ENCODE measurements around the gene OR10A5. TPM values are rescaled to one million over a fixed set of nuclear protein-coding genes. Genes with fewer than 3 reads are reported as not detected.
"Not testable (repeated sequence)": the region's sequence is repeated elsewhere in the genome, so short reads cannot be mapped to it uniquely, and the experiment has no call there.

OR10A5 gene, protein sequence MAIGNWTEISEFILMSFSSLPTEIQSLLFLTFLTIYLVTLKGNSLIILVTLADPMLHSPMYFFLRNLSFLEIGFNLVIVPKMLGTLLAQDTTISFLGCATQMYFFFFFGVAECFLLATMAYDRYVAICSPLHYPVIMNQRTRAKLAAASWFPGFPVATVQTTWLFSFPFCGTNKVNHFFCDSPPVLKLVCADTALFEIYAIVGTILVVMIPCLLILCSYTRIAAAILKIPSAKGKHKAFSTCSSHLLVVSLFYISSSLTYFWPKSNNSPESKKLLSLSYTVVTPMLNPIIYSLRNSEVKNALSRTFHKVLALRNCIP
- not detected for total RNA-seq
- long read RNA-seq = 0 reads

DNA sequence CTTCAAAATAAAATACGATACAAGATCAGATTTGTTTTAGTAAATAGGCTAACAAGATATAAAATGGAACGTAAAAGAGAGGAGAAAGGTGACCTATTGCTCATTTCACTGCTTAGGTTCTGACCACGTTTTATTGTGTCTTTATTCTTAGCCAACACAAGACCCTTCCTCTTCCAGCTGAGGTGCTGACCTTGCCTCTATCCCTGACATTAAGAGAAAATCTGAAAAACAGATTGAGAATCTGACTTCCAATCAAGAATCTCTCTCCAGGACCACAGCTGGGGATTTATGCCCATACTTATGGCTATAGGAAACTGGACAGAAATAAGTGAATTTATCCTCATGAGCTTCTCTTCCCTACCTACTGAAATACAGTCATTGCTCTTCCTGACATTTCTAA is at the start of gene OR10A5:
OR10A5 (plus strand) TSS at position 301 of the 400 bp plus-strand sequence; CDS start at position 301, 0 bp downstream.
- no peak for DNase-seq (ENCODE audit: low spot score)

DNA sequence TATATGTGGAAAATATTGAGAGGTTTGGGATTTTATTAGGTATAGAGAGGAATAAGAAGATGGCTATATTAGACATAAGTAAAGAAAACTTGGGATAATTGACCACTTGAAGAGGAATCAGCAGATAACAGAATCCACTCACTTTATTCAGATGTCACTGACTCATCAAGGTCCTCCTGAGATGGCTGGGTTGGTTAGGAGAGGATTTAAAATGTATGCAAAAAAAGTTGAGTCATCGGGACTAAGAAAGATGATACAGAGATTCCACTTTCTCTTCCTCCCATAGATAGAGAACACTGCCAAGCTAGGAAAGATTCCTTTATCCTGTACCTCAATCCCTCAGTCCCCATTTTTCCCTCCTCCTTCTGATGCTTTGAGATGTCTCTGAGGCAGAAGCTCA is 46.1 kb upstream of the OR10A5 start, which contains the start of gene OR6A2:
OR6A2 (minus strand) TSS at position 288 of the 400 bp plus-strand sequence. CDS start 3,981 bp downstream, outside the sequence.
- DNase-seq (ENCODE audit: low spot score) = no peak

DNA sequence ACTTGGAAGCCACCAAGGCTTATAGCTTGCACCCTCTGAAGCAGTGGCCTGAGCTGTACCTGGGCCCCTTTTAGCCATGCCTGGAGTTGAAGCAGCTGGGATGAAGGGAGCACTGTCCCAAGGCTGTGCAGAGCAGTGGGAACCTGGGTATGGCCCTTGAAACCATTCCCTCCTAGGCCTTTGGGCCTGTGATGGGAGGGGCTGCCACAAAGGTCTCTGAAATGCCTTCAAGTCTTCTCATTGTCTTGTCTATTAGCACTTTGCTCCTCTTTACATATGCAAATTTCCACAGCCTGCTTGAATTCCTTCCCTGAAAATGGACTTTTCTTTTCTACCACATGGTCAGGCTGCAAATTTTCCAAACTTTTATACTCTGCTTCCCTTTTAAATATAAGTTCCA is 44.4 kb upstream of the OR10A5 start:
- DNase-seq (ENCODE audit: low spot score) = not testable (repeated sequence)

DNA sequence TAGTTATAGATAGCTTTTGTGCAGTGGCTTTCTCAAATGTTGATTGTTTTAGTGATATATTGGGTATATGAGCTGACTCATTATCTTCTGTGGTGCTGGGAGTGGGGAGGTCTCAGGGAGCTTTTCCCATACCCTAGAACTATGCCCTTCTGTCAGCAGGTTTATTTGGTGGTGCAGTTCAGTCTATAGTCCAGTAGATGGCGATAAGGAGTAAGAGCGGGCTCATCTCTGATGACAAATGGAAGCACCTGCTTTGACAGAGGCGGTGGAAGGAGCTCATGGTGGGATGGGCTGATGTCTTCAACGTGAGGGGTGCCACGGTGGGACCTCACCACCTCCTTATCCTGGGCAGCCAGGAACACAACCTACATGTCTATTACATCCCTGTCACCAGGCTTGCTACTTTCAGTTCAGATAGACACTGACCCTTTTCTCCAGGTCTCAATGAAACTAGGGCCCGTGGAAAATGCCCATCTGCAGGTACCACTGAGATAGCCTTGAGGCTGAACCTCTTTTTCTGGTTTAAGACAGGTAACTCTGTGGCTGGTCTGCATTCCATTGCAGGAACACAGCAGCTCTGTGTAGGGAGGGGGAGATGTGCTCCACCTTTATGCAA is 33.0 kb upstream of the OR10A5 start:
- no peak for DNase-seq (ENCODE audit: low spot score)

DNA sequence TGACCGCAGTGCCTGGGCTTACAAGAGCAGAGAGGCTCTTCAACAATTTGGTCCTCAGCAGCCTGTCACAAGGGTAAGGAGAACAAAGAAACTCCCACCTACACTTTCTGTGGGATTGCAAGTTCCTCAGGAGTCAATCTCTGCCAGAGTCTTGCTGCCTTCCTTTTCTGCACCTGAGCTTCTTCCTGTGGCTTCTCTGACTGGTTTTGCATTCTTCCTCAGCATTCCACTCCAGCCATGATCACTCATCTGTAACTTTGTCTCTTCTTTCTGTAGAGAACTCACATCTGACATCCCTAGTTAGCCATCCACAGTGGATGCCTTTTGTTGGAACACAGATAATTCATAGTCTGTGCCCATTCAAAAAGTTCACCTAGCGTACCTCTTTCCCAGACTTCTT is 31.8 kb upstream of the OR10A5 start:
- no peak for DNase-seq (ENCODE audit: low spot score)

DNA sequence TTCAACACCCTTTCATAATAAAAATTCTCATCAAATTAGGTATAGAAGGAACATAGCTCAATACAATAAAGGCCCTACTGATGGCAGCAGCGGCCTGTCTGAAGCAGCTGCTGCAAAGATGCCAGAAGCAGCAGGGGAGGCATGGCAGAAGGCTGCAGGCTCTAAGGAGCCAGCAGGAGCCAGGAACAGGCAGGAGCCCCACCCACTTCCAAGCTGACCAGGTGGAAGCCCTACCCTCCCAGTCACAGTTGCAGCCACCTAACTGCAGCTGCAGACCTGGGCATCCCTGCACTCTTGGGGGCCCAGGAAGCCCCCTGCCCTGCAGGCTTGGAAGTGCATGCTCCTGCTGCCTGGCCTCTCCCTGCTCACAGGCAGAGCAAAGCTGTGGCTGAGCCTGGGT is 27.8 kb upstream of the OR10A5 start:
- DNase-seq (ENCODE audit: low spot score) = no peak

DNA sequence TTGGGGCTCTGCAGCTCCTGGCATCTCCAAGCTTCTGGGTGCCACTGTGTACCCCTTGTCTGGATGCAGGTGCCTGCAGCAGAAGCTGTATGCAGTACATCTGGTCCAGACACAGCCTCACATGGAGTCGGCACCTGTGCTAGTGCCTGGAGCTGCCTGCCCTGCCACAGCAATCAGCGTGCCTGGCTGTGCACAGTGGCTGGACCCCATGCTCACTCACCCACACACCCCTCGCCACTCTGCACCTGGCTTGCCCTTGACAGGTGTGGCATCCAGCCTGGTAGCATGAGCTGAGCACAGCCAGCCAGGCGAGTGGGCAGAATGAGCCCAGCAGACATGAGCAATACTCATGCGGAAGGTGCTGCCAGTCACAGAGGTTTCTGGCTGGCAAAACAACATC is 26.5 kb upstream of the OR10A5 start:
- DNase-seq (ENCODE audit: low spot score) = no peak

DNA sequence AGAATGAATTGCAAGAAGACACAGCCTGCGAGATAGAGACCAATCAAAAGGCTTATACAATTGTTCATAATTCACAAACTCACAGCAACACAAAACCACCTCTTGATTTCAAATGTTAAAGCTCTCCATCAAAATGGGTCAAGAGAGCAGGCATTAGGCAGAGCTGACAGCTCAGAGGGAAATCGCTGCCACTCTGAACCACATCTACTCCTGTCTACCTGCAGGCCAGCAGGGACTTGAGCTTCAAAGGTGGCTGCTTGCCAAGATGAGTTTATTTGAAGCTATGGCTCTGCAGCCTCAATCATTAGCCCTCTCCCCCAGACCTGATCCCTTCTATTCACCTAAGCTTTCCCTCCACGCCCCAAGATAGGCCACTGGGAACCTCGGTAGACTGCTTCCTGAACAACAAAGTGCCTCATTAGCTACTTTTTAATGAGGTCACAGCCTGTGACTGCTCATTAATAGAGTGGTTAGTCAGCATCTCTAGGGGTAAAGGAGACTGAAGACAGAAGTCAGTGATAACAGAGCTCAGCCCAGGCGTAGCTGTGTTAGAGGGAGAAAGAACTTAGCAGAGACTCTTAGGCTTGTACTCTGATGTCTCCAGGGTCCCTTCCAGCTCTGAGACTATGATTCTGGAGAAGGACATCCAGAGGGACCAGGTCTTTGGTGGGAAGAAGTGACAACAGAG is 21.2 kb upstream of the OR10A5 start:
- no peak for DNase-seq (ENCODE audit: low spot score)

DNA sequence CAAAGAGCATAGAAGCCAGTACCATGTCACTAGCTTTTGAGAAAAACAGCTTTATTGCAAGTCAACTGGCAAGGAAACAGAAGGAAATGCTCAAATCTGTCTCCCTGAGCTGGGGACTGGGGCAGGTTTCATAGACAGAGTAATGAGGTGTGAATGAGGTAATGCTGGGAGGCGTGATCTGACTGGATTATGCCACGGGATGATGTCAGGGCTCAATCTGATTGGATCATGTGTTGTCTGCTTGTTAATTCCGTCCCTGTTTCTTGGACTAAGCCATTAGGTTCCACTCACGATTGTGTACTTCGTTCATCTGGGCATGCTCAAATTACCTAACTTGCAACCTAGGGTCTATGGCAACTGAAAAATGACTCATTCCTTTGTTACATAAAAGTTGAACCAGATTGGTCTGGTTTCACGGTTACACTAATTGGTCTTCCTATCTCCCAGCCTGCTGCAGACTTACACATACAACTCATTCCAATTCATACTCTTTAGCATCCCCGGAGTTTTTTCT is 20.2 kb upstream of the OR10A5 start:
- no peak for DNase-seq (ENCODE audit: low spot score)

DNA sequence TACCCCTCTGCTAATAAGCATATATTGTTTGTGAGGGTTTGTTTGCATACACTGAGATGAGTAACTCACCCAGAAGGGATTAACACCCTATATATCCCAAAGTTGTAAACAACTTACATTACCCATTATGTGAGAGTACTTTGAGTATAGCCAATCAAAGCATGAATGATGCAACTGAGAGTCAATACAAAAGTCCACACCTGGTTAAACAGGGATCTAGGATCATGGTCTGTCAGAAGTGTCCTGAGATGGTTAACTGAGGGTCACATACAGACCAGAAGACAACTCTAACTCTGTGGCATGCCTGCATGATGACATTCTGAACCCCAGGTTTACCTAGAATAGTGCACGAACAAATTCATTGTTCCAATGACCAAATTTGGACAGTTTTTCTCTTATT is 17.4 kb upstream of the OR10A5 start:
- DNase-seq (ENCODE audit: low spot score) = no peak

DNA sequence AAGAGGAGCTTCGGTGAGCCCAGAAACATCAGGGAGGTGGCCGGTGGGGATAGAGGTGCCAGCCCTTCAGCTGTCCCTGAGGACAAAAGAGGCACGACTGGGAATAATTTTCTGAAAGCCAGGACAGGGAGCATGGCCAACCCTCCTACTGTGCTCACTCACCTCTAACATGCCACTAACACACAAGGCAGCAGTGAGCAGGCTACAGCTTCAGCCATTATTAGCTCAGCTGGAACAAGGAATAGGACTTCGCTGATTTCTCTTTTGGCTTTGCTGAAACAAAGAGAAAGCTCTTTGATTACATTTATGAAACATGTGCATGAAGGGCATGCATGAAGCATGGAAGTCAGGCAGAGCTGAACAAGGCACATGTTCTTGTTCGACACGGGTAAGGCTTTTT is 12.1 kb upstream of the OR10A5 start:
- DNase-seq (ENCODE audit: low spot score) = no peak

DNA sequence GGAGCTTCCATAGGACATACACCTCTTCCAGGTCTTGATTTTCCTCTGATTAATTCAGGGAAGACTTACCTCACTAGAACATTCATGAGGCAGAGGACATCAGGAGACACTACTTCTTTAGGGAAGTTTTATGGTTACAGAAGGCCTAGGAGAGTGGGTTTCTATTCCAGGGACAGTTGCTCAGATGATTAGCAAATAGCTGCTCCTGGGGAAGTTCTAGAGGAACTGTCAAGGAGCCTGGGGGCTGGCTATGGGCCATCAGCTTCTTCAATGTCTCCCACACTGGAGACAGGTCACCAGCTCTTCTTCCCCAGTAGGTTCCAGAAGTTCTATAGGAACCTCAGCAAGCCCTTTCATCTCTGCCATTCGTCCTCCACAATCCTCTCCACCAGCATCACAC is 11.5 kb upstream of the OR10A5 start:
- DNase-seq (ENCODE audit: low spot score) = no peak

DNA sequence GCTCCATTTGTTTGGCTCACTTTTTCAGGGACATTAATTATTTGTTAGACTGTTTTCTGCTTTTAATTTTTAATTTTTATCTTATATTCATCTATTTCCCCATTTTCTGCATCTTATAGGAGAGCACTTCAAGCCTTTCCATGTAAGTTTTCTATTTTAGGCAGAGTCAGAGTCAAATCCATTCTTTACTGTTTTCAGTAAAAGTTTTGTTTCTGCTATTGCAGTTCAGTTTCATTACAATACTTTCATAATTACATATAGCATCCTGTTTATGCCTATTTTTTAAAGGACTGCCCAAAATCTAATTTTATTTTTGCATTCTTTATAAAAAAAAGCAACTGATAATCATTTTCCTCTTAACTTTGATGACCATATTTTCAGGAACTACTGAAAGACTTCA is 3.8 kb upstream of the OR10A5 start:
- no peak for DNase-seq (ENCODE audit: low spot score)

DNA sequence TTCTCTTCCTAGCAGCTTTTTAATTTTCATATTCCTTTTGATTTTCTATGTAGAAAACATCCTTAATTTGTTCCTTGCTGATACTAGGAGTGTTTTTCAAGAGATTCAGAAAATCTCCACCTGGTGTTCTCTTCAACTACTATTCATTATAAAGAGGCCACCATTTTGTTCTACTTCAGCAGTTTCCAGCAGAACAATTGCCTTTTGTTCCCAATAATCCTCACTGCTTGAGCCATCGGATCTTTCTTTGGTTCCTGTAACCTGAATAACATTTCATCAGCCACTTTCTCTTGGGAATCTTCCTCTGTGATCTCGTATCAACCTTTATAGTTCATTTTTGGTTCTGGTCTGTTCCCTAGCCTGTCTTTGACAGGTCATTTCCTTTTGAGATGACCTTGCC is 1.8 kb upstream of the OR10A5 start:
- DNase-seq (ENCODE audit: low spot score) = no peak

DNA sequence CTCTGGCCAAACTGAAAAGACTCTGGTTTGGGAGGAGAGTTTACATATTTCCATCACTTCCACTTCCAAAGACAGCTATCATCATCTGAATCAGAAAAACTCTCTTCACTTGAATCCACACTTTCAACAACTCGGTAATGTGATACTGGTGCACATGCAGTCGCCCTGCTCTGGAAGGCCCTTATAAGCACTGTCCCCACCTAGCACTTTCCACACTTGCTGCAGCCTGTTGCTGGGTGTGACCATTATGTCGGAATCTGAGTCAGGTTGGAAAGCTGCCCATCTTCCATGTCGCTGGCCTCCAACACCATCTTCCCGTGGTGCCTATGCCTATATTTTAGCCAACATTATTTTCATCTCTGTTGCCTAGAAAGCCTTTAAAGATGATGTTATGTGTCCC is 1.1 kb upstream of the OR10A5 start:
- no peak for DNase-seq (ENCODE audit: low spot score)

DNA sequence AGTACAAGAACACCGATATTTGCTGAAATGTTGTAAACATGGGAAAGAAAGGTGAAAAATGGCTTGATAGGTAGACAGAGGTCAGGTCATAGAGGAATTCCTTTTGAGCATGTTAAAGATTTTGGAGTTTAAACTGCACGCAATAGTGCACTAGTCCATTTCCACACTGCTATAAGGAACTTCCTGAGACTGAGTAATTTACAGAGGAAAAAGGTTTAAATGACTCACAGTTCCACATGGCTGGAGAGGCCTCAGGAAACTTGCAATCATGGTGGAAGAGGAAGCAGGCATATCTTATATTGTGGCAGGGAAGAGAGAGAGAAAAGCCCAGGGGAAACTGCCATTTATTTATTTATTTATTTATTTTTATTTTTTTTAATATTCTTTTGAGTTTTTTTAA is 5.0 kb downstream of the OR10A5 start:
- no peak for DNase-seq (ENCODE audit: low spot score)

DNA sequence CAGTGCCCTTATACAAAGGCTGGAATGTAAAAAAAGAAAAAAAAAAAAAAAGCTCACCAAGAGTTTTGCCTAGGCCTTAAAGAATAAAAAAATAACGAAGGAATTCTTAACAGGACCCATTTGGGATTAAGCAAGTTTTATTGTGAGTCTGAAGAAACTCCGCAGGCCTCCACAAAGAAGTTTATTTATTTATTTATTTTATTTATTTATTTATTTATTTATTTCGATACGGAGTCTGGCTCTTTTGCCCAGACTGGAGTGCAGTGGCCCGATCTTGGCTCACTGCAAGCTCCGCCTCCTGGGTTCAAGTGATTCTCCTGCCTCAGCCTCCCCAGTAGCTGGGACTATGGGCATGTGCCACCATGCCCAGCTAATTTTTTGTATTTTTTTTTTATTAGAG is 9.3 kb downstream of the OR10A5 start:
- not testable (repeated sequence) for DNase-seq (ENCODE audit: low spot score)

DNA sequence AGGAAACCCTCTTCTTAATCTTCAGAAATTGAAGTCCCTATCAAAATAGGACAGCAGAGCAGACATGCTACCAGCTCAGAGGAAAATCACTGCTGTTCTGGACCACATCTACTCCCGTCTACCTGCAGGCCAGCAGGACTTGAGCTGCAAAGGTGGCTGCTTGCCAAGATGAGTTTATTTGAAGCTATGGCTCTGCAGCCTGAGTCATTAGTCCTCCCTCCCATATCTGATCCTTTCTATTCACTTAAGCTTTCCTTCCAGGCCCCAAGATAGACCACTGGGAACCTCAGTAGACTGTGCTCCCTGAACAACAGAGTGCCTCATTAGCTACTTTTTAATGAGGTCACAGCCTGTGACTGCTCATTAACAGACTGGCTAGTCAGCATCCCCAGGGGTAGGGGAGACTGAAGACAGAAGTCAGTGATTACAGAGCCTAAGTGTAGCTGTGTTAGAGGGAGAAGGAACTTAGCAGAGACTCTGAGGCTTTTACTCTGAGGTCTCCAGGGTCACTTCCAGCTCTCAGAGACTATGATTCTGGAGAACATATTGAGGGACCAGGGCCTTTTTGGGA is 10.6 kb downstream of the OR10A5 start:
- no peak for DNase-seq (ENCODE audit: low spot score)

DNA sequence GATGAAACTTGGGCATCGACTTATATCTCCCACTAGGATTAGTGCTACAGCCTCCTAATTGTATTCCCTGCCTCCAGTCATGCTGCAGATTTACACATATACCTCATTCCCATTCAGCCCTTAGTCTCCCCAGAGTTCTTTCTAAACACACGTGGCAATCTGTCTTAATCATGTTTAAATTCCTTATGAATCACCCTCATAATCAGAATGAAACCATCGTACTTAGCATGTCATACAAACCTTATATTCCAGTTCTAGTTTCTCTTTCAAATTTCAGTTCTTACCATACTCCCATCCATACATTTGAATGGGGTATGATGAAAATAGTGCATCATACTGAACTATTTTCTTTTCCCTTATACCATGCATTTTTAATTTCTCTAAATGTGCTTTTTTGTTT is 11.4 kb downstream of the OR10A5 start:
- no peak for DNase-seq (ENCODE audit: low spot score)

DNA sequence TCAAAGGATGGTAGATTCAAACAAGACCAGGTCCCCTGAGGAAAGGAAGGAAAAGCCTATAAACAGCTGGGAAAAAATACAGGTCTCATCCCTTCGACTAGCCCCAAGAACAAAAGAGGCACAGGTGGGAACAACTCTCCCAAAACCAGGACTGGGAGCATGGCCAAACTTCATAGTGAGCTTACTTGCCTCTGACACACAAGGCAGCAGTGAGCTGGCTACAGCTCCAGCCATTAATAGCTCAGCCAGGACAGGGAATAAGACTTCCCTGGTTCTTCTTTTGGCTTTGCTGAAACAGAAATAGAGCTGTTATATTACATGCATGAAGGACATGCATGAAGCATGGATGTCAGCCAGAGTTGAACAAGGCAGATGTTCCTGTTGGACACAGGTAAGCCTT is 17.5 kb downstream of the OR10A5 start, which contains the start of gene OR10A2:
OR10A2 (plus strand) TSS at position 97 of the 400 bp plus-strand sequence. CDS start 6,698 bp downstream, outside the sequence.
- DNase-seq (ENCODE audit: low spot score) = no peak

DNA sequence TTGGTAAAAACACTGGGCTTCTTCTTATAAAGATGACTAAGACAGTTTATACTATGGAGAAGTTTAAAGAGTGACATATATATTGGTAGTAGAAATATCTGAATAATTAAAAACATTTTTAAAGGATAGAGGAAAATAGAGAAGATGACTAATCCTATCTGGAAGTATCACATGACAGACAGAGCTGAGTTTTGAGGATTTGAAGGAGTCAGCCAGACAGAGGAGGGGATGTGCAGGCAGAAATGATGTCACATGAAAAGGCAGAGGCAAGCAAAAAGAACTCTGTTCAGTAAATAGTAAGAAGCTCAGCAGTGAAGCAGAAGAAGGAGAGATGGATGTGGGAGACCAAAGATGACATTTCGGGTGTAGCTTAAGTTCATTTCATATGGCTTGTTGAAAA is 19.0 kb downstream of the OR10A5 start:
- DNase-seq (ENCODE audit: low spot score) = no peak

DNA sequence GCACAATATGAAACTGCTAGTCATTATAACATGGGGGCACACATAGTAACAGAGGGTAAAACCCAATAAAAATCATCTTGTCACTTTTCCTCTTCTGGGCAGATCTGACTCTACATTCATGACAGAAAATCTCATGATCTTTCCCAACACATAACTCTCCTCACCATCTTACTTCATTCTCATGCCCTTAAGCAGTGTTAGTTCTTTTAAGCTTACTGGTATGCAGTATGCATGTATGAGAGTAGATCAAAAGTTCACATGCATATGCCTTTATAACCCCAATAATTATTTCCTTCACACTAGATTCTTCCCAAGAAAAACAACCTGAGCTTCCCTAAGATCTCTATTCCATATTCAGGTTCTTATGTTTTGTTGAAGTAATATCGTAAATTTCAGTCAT is 25.8 kb downstream of the OR10A5 start:
- DNase-seq (ENCODE audit: low spot score) = no peak

Data from mesenteric fat pad (tissue), 1 donor.